HPDE6-E6E7 (cell line): ENCODE measurements around the gene OLFM2.
"Not testable (repeated sequence)": the region's sequence is repeated elsewhere in the genome, so short reads cannot be mapped to it uniquely, and the experiment has no call there.

ENCODE experiments used
- DNase-seq: peaks from one replicate; pipeline ENCODE4 v3.0.0; 2011; ENCODE audit warnings: missing footprints; ENCODE audit errors: extremely low spot score

OLFM2 gene

DNA sequence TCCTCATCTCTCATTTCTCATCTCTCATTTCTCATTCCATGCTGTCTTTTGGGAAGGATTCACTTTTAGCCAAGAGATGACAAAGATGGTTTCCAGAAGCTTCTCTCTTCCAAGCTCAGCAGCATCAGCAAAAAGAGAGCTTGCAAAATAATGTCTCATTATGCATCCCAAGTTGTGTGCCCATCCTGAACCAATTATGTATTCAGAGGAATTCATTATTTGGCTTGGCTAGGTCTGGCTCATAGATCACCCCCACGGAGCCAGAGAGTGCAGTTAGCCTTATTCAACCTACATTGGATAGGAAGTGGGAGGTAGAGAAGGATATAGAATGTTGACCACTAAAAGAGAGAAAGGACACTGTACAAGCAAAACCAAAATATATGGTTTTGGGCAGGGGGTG lies 5.4 kb upstream of the OLFM2 start:
- DNase-seq = no peak

DNA sequence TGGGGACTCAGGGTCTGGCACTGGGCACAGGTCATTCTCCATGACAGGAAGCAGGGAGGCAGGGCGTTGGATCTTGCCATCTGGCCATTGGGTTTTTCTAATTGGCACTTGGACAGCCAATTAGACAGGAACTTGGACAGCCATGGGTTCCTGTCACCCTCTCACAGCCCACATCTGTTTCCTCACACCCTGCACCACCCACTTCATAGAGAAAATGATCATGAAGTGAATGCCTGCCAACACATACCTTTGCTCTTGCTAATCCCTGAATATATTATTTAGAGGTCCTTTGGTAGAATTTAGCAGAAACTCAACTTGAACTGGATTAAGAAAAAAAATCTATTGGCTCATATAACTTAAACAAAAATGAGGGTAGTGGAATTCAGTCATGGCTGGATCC lies 4.9 kb upstream of the OLFM2 start:
- no peak for DNase-seq

DNA sequence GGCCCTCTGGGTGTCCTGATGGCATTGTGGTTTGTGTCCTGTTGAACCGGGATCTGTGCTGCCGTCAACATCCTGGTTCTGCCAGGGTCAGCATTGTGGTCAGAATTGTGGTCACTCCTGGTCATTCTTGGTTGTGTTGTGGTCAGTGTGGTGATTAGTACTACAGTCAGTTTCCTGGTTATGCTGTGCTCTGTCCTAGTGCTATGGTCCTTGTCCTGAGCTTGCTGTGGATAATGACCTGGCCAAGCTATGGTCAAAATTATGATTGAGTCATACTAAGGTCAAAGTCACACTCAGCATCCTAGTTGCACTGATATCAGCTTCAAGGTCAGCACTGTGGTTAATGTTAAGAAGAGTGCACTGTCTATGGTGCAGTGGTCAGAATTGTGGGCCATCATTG lies 4.5 kb upstream of the OLFM2 start:
- DNase-seq = no peak

DNA sequence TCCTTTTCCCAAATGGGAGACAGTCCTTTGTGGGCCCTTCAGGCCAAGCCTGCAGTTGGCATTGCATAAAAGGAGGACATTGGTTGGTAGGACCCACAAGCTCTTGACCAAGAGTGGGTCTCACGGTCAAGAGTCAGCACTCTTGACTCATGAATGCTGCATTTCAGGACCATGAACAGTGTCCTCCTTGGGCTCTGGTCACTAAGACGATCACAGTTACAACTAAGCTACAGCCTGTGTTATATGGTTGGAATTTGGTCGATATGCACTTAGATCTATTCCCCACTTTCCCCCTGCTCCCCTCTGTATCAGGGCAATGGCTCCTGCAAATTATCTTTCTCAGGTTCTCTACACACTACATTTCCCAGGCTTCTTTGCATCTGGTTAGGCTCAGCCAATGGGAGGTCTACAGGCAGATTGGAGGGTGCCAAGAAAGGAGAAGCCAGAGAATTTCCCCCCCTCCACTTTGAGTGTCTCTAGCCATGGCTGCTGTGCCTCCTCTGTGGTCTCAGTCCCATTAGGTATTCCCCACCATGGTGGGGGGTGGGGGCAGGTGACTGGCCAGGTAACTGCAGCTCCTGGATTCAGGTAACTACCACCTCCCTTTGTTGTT lies 3.1 kb upstream of the OLFM2 start:
- DNase-seq = no peak

DNA sequence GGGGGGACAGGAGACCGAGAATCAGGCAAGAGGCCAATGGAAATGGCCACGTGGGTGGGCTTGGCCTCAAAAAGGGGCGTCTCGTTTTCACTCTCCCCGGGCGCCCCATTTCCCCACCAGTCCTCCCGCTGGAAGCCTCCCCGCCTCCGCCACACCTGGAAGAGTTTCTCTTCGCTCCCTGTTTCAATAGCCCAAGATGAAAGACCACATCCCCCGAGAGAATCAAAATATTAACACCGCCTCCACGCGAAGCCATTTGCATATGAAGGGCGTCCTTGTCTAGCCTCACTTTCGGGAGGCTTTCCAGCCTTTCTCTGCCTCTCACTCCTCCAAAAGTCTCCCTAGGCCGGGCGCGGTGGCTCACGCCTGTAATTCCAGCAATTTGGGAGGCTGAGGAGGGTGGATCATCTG lies 691 bp upstream of the OLFM2 start:
- no peak for DNase-seq

DNA sequence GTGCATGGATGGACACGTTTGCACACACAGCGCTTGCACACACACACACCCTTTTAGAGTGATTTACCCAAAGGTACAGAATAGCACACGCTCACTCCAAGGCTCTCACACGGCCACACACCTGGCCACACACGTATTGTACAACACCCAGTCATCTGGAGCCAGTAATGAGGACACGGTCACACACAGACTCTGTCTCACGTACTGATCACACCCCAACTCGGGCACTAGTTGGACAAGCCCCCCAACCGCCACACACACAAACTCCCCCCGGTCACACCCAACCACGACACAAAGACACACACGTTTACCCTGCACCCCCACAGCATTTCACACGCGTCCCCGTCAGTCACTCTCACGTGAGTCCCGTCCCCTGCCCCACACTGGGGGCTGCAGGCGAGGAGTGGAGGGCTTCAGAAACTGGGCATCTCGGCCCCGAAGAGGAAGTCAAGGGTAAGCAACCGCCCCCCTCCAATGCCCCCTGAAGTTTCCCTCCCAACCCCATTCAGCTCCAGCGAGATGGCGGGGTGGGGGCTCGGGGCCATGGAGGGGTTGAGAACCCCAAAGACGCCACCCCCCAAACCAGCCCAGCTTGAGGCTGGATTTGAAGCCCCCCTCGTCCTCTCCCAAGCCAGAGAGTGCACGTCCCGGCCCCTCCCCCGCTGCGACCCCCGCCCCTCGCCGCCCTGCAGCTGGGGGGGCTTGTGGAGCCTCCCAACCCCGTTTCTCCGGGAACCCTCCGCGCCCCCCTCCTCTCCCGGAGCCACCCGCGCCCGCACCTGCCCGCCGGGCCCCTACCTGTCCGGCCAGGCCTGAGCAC lies 599 bp downstream of the OLFM2 start:
- no peak for DNase-seq

DNA sequence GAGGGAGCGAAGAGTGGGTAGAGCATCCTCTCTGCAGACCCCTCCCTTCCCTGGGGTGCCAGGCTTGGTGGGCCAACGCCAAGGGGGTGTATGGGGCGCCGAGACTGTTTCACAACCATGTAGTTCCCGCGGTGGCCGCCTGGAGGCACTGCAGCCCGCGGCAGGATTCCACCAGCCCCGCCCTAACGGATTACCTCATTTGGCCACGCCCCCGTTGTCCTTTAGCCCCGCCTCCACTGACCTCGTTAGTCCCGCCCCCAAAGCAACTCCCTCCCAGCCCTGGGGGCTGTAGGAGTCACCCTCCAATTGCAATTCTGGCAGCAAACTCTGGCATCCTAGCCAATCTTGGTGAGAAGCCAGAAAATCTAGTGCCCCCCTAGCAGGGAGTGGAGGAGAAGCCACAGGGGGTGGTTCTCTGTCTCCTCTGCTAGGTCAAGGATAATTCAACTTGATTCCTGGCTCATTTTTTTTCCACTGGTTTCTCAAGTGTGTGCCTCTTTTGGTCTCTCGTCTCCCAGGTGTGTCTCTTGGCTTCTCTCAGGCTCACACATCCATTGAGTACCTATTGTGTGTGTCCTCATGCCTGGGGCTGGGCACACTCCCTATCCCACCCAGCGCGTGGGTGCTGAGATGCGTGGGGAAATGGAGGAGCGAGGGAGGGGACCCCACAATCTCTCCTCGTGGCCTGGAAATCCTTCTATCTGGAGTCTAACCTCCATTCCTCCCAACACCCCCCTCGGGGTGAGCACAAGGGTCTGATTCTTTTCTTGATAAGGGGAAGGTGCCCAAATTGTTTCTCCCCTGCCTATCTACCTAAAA lies 2.0 kb downstream of the OLFM2 start:
- no peak for DNase-seq

DNA sequence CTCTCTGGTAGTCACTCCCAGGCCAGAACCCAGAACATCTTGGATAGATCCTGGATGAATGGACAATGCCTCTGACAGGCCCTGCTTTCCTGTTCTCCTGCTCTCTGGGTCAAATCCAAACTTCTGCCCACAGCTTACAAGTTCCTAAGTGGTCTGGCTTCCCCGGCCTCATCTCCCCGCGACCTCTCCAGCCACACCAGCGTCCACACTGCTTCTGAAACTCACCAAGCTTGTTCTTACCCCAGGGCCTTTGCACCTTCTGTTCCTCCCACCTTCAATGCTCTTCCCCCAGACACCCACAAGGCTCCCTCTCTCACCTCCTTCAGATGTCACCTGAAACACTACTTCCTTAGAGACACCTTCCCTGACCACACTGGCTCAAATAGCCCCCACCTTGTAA lies 3.5 kb downstream of the OLFM2 start:
- no peak for DNase-seq

DNA sequence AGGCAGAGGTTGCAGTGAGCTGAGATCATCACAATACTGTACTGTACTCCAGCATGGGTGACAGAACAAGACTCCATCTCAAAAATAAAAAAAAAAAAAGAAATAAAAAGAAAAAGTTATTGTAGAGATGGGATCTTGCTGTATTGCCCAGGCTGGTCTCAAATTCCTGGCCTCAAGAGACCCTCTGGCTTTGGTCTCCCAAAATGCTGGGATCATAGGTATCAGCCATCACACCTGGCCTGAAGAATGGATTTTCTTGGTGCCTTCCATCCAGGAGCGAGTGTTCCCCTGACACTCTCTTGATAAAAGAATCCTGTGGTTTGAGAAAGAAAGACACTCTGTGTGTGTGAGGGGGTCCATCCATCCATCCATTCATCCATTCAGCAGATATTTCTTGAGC lies 4.7 kb downstream of the OLFM2 start:
- DNase-seq = no peak

DNA sequence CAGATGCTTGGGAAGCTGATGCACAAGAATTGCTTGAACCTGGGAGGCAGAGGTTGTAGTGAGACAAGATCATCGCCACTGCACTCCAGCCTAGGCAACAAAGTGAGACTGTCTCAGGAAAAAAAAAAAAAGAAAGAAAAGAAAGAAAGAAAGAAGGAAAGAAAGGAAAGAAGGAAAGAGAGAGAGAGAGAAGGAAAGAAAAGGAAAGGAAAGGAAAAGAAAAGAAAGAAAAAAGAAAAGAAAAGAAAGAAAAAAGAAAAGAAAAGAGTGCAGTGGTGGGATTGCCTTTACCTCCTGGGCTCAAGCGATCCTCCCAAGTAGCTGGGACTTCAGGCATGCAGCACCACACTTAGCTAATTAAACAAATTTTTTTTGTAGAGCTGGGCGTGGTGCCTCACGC lies 12.9 kb downstream of the OLFM2 start:
- DNase-seq = no peak

DNA sequence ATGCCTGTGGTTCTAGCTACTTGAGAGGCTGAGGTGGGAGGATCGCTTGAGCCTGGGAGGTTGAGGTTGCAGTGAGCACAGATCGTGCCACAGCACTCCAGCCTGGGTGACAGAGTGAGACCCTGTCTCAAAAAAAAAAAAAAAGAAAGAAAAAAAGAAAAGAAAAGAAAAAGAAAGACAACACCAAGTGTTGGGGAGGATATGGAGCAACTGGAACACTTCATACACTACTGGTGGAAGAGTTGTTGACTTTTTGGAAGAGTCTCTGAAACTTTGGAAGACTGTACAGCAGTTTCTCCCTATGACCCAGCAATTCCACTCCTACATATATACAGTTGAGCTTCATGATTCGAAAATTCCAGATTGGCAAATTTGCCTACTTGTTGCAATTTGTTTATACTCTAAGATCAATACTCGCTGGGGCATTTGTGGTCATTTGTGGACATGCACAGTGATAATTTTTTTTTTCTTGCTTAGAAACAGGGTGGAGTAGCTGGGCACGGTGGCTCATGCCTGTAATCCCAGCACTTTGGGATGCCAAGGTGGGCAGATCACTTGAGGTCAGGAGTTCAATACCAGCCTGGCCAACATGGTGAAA lies 13.4 kb downstream of the OLFM2 start:
- DNase-seq = not testable (repeated sequence)

DNA sequence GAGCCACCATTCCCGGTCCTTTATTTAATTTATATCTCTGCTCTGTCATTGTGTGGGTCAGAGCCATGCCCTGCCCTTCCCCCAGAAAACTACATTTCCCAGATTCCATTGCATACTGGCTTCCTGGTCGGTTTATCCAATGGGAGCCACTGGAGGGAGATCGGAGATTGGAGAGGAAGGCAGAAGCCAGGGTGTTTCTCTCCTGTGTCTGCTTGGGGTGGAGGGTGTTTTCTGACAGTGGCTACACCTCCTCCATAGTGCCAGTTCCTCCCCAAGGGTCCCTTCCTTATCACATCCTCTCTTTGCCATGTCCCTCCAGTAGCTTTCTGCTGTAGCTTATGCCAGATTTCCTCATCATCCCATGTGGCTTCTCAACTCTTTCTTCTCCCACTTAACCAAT lies 19.0 kb downstream of the OLFM2 start:
- DNase-seq = peak; percentile 64

DNA sequence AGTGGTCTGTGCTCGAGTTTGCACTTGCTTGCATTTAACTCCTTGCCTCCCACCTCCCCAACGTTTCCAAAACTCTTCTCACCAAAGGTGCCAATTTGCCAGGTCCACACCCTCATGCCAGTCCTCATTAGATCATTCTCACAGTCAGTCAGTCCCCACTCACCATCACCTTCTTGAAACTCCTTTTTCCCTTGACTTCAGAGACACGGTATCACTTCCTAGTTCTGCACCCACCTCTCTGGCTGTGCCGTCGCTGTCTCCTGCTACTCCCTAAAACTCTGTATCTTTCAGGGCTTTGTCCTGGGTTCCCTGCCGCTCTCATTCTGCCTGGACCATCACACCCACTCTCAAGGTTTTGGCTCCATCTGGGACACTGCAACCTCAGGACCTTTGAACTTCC lies 19.6 kb downstream of the OLFM2 start:
- DNase-seq = no peak

DNA sequence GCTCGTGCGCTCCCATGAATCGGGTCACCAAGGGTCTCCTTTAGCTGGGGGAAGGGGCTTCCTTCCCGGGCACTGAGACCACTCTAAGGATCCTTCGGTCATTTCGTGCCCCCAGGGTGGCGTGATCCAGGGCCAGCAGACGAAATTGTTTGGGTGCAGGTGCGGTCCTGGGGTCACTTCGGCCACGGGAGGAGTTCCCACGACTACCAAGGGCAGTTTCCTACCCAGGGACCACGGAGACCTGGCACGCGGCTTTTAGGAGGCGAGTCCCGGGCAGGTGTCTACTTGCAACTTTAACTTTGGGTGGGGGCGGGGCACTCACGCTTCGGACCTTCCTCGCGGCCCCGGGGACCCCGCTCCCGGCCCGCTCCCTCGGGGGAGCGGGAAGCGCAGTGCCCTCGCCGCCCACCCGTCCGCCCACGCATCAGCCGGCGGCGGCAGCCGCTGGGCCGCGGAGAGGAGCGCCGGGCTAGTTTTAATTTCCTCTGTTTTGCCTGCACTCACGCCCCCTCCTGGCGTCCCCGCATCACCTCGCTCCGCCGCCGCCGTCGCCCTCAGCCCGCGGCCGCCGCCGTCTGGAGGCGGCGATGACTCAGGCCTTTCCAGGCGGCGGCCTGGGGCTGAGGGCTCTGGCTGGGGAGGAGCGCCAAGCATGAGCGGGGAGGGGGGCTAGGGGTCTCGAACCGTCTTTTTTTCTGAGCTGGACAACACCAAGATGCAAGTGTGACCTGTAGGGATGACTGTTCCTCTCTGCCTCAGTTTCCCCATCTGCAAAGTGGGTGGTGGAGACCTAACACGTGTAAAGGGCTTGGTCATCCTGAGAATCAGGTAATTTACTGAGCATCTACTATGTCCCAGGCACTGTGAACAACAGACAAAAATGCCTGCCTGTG lies 21.8 kb downstream of the OLFM2 start:
- DNase-seq = peak; percentile 87

DNA sequence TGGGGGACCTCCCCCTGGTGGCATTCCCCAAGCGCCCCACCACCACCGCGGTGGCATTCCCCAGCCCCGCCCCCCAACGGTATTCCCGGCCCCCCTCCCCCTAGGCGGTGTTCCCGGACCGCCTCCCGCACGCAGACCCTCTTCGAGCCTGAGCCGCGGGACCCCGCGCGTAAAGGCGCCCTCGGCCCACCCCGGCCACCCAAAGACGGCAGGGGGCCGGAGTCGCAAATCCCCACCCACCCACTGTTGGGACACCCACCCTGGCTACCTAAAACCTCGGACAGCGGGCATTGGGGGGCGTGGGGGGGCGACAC lies 22.4 kb downstream of the OLFM2 start:
- no peak for DNase-seq

DNA sequence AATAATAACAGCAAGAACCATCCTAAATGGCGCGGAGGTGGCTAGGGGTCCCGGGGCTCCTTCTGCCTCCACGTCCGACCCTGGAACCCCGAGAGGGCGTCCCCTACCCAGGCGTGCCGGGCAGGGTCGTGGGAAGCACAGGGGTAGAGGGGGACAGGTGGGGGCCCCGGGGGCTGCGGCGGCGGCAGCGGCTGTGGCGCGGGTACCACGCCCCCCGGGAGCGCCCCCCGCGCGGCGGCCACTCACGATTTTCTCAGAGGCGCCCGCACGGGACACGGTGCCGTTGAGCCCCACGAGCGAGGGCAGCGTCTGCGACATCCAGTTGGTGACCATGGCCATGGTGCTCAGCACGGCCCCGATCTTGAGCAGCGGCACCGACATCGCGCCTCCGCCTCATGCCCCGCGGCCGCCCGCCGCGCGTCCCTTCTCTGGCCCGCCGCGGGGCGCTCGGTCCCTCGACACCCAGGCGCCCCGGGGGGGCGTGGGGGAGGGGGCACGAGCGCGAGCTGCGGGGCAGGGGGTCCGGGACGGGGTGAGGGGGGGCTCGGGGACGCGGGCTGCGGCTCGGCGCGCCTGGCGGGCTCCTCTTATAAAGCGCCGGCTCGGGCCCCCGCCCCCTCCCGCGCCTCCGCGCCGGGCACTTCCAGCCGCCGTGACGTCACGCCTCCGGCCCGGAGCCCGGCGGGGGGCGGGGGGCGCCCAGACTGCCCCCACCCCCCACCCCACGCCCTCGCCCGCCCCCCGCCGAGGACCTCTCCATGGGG lies 22.9 kb downstream of the OLFM2 start:
- no peak for DNase-seq

DNA sequence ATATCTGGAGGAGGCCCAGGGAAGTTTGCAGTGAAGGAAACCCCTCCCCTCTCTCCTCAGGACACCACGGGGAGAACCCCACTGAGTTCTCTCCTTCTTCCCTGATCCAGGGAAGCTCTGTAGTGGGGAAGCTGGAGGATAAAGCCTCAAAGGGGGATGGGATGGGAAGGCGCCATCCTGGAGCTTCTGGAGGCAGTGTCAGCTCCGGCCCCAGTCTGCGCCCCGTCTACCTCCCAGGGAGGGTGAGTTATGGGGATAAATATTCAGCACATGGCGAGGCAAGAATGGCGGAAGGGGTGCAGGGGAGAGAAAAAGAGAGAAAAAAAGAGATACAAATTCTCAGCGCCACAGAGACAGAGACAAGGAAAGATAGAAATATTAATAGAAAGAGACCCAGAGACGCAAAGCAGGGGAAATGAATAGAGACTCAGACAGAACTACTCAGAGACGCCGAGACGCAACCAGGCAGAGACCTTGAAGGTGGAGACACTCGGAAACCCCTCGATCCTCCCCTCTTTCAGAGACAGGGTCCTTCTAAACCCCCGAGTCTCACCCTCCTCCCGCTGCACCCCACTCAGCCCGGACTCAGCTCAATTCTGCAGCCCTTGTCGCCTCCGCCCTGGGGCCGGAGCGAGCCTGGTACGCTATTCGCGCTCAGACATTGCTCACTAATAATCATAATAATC lies 23.6 kb downstream of the OLFM2 start:
- no peak for DNase-seq

DNA sequence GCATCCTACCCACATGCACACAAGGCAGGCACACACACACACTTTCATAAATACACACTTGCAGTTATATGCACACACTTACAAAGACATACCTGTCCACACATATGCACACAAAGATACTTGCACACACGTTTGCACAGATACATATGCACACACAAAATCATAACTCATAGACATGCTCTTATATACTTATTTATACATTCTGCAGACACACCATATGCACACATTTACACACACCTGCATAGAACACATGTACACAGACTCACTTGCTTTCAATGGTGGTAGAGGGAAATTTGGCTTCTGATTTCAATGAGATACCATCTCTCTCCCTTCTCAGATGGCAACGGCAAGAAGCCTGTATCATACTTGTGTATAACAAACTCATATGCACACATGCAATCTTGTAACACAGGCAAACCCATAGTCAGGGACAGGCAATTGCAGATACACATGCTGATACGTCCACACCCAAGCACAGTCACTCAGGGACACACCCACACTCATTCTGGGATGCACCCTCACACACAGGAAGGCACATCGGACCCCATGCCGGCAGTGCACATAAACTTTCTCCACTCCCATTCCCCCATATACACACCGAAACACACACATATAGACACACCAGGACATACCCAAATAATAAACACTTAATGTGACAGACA lies 24.7 kb downstream of the OLFM2 start:
- no peak for DNase-seq

DNA sequence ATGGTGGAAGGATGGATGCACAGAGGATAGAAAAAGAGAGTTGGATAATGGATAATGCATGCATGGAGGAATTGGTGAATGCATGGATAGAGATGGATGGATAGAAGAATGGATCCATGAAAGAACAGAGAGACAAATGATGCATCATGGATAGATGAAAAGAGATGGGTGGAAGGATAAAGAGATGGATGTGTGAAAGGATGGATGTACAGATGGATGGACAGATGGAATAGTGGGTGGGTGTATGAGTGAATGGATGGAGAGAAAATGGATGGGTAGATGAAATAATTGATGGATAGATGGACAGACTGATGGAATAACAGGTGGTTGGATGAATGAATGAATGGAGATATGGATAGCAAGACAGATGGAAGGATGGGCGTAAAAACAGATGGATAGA lies 25.7 kb downstream of the OLFM2 start:
- no peak for DNase-seq

DNA sequence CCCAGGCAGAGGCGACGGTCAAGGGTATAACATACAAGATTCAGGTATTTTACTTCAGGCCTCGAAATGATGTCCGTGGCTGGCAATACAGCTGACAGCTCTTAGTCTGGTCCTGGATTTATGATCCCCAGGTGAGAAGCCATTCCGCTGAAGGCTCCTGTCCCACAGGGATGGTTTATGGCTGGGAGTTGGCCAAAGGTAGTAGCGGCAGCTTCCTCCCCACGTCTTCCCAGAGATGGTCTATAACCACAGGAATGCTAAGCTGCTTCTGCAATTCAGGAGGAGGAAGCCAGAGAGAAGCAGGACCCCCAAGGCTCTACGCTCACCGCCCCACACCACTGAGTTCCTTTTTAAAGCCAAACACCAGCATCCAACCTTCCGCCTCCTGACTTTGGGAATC lies 27.1 kb downstream of the OLFM2 start:
- DNase-seq = no peak
